Ectodermal cell (in vitro differentiated cells): ENCODE results near the gene AIRE.

Experiments
- H3K27ac ChIP-seq: 2 replicates; pipeline ENCODE4 v1.7.0; 2013; ENCODE audit warnings: mild to moderate bottlenecking, low read depth, low read length; ENCODE audit not compliant: insufficient read depth, poor library complexity, severe bottlenecking
- H3K27me3 ChIP-seq: 2 replicates; pipeline ENCODE4 v1.7.0; 2013; ENCODE audit warnings: mild to moderate bottlenecking, low read length; ENCODE audit not compliant: insufficient read depth, control insufficient read depth, poor library complexity, severe bottlenecking
- H3K36me3 ChIP-seq: one replicate; pipeline ENCODE4 v1.7.0; 2013; ENCODE audit warnings: low read length; ENCODE audit not compliant: control insufficient read depth, insufficient read depth
- H3K4me1 ChIP-seq: one replicate; pipeline ENCODE4 v1.7.0; 2013; ENCODE audit warnings: low read length; ENCODE audit not compliant: control insufficient read depth, insufficient read depth
- H3K4me3 ChIP-seq: 2 replicates; pipeline ENCODE4 v1.7.0; 2013; ENCODE audit warnings: low read depth, low read length, control low read depth; ENCODE audit not compliant: insufficient read depth
- H3K9me3 ChIP-seq: 2 replicates; pipeline ENCODE4 v1.7.0; 2013; ENCODE audit warnings: mild to moderate bottlenecking, low read length, moderate library complexity; ENCODE audit not compliant: control insufficient read depth
- WGBS, 2 experiments: methylation state at CpG; one replicate each; pipeline ENCODE4 v1.1.7; 2013; ENCODE audit warnings: missing lambda C conversion rate in 2 of 2; 5-methylcytosine and 5-hydroxymethylcytosine counted together

The AIRE gene

DNA sequence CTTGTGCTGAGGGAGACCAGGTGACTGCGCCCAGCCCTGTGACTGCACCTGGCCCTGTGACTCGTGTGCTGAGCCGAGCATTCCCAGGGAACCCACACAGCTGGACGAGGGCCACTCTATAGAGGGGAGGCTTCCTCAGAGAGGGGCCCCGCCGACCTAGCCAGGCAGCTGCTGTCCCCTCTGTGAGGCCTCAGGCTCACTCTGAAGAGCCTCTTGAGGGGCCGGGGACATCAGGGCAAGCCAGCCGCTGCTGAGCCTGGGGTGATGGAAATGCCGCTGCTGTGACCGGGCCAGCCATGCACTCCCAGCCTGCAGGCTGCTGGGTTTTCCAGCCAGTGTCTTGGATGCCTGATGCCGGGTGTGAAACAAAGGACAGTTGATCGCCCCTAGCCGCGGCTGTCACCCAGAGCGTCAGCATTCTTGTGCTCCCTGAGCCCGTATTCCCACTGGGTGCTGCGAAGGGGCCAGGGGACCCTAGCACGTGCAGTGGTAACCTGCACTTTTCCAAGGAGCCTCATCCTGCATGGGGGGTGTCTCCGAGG lies 31.6 kb downstream of the AIRE start:
- H3K27me3 ChIP-seq = no peaks in the 10 kb centered on the region
- H3K9me3 ChIP-seq = no peaks in the 10 kb centered on the region
- whole genome bisulfite sequencing, 2 experiments = 94 to 95% methylated on average over 19 of the region's 19 CpGs
- peaks cover 11% of the 10 kb centered on the region for H3K36me3 ChIP-seq
- no peak overlapping the region for H3K27ac ChIP-seq
- H3K4me1 ChIP-seq = no peaks in the 10 kb centered on the region
- no peak overlapping the region for H3K4me3 ChIP-seq

DNA sequence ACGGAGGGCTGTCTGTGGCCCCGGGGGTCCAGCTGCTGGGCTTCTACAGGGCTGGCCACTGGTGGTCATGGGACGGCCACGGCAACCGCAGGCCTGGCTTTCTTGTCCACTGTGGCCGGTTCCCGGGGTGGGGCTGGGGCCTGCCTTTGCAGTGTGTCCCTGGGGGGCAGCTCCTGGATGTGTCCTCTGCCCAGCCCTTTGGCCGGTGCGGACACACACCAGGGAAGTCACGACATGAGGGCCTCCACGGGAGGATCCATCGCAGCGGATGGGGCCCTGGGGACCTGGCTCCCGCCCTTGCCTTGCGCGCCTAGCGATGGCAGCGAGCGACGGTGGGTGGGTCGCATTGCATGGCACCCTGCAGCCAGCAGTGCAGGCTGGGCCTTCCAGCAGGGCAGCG lies 32.2 kb downstream of the AIRE start:
- WGBS, 2 experiments = 97% methylated on average over 22 of the region's 22 CpGs
- no peak overlapping the region for H3K27ac ChIP-seq
- H3K9me3 ChIP-seq = no peaks in the 10 kb centered on the region
- no peak overlapping the region for H3K4me3 ChIP-seq
- H3K27me3 ChIP-seq = no peaks in the 10 kb centered on the region
- H3K36me3 ChIP-seq = peaks cover 11% of the 10 kb centered on the region
- no peaks in the 10 kb centered on the region for H3K4me1 ChIP-seq

DNA sequence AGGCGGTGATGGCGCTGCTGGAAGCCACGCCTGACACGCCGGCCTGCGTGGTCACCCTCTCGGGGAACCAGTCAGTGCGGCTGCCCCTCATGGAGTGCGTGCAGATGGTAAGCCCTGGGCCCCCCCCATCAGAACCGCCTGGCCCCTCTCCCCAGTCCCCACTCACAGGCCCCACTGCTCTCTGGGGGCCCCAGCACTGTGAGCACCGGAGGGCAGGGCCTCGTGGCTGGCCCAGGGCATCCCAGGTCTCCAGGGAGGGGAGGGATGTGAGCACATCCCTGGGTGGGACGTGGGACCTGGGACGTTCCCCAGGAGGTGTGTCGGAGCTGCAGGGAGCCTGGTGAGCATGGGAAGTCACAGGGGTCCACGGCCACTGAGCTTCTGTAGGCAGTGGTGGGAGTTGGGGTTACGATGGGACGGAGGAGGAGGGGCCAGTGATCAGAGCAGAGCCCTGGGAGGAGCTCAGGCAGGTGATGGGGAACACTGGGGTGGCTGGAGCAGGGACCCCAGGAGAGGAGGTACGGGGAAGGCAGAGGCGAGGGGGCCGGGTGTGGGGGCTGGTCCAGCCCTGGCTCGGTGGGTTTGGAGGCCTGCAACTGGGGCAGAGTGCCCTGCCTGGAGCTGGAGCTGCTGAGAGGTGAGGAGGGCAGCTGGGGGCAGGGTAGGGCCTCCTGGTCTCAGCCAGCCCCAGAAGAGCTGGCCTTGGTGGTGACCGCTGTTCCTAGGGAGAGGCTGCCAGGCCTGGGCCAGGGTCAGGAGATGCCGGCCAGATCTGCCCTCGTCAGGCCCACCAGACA lies 33.0 kb downstream of the AIRE start:
- Histone ChIP-seq H3K27me3 (no peaks in the 10 kb centered on the region), H3K36me3 (peaks cover 3% of the 10 kb centered on the region), H3K4me3 (no peak overlapping the region), H3K4me1 (no peaks in the 10 kb centered on the region), H3K9me3 (no peaks in the 10 kb centered on the region), H3K27ac (no peak overlapping the region)
- WGBS, 2 experiments = 95 to 96% methylated on average over 25 of the region's 25 CpGs

DNA sequence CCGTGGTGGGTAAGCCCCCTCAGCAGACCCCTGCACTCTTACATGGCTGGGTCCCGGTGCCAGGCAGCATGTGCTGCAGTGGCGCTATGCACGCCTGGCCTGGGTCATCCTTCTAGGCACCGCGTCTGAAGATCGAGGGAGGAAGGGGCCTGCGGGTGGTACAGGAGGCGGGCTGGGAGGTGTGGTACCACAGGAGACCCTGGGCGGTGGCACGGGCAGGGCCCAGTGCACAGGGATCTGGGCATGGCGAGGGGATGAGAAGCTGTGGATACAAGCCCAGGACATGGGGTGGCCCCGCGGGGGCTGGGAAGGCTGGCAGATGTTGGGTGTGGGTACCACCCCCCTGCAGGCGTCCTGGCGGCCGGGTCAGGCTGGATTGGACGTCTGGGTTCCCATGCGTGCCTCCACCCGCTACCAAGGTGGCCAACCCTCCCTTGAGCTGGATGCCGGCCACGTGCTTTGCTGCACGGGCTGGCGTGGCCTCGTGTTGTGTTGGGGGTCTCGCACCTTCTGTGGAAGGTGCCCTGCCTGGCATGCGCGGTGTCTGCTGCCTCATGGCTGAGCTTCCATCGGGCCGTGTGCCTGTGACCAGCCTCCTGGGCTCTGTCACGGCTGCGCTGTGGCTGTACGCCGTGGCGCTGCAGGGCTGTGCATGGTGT lies 33.9 kb downstream of the AIRE start:
- Histone ChIP-seq H3K36me3 (no peaks in the 10 kb centered on the region), H3K27ac (no peak overlapping the region), H3K27me3 (no peaks in the 10 kb centered on the region), H3K4me3 (no peak overlapping the region), H3K4me1 (no peaks in the 10 kb centered on the region), H3K9me3 (no peaks in the 10 kb centered on the region)
- 96 to 97% methylated on average over 35 of the region's 35 CpGs for WGBS, 2 experiments

DNA sequence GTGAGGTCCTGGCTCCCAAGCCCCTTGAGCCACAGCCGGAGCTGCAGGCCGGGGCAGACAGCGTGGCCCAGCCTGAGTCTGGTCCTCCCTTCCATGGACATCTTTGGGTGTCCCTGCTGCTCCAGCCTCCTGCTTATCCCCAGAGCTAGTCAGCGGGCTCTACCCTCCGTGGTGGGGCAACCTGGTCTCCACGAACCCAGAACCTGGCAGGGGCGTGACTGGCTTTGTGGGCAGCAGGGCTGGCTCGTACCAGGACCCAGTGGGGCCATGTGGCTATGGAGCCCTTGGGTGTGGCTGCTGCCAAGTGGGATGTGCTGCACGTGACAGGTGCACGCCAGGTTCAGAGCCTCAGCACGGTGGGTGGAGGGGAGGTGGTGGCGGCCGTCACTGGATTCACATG lies 35.2 kb downstream of the AIRE start:
- H3K27me3 ChIP-seq = no peaks in the 10 kb centered on the region
- H3K4me1 ChIP-seq = no peaks in the 10 kb centered on the region
- H3K4me3 ChIP-seq = no peak overlapping the region
- 95 to 96% methylated on average over 13 of the region's 13 CpGs for WGBS, 2 experiments
- no peaks in the 10 kb centered on the region for H3K9me3 ChIP-seq
- H3K36me3 ChIP-seq = peaks cover 2% of the 10 kb centered on the region
- no peak overlapping the region for H3K27ac ChIP-seq

DNA sequence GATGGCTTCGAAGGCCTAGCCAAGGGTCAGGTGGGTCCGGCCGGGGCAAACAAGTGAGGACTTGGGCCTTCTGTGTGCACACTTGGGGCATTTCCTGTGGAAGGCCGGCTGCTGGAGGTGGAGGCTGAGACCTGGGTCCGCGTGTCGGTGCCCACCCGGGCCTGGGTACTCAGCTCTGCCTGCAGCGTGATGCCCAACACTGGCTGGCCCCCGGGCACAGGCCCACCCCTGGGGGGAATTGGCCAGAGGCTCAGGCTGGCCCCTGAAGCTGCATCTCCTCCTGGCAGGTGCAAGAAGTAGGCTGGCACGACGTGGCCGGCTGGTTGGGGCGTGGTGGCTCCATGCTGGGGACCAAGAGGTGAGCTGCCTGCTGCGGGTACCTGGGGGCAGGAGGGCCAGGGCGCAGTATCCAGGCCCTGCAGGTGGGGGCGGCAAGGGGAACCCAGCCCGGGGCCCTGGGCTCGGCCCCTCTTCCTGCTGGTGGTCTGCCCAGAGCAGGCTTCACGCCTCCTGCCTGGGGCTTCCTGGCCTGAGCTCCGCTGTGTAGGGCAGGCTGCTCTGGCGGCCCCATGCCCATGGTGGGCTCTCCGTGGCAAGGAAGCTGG lies 36.3 kb downstream of the AIRE start:
- Histone ChIP-seq H3K27ac (no peak overlapping the region), H3K27me3 (no peaks in the 10 kb centered on the region), H3K9me3 (no peaks in the 10 kb centered on the region), H3K4me3 (no peak overlapping the region), H3K4me1 (no peaks in the 10 kb centered on the region), H3K36me3 (peaks cover 4% of the 10 kb centered on the region)
- 95% methylated on average over 23 of the region's 23 CpGs for WGBS, 2 experiments

DNA sequence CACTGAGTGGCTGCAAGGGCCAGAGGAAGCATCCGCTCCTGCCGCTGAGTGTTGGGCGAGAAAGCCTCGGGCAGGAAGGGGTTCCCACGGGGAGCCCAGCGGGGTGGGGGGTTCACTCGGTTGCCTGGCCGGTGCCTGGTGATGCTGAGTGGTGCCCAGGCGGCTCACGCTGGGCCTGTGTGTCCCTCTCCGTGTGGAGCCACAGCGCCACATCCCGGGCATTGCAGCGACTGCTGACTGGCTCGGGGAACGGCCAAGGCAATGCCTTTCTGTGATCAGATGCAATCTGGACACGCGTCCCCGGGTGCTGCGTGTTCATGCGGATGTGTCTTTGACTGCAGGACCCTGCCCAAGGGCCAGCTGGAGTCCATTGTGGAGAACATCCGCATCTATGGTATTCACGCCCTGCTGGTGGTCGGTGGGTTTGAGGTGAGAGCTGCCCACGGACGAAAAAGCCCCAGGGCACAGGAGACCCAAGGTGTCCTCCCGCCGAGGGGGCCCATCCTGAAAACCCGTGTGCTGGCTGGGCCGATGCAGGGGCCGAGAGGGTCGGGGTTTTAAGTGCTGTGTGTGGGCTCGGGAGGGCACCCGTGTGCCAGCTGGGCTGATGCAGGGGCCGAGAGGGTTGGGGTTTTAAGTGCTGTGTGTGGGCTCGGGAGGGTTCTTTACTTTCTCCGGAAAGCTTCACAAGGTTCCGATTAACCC lies 37.1 kb downstream of the AIRE start:
- H3K9me3 ChIP-seq = no peaks in the 10 kb centered on the region
- WGBS, 2 experiments = 94 to 95% methylated on average over 38 of the region's 38 CpGs

DNA sequence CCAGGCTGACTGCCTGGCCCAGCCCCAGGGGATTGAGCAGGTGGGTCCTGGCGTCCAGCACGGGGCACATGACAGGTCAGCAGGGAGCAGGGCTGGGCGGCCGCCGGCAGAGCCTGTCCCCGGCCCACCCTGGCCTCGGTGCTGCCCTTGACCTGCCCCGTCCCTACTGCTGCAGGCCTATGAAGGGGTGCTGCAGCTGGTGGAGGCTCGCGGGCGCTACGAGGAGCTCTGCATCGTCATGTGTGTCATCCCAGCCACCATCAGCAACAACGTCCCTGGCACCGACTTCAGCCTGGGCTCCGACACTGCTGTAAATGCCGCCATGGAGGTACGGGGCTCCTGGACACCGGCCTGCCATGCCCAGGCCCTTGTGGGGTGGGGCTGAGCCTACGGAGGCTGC lies 37.9 kb downstream of the AIRE start:
- Histone ChIP-seq H3K36me3 (peaks cover 4% of the 10 kb centered on the region), H3K27me3 (no peaks in the 10 kb centered on the region), H3K4me1 (no peaks in the 10 kb centered on the region), H3K9me3 (no peaks in the 10 kb centered on the region), H3K27ac (no peak overlapping the region), H3K4me3 (no peak overlapping the region)
- 91% methylated on average over 20 of the region's 20 CpGs for WGBS, 2 experiments

More for the DNA sequence above, 37.1 kb downstream of the AIRE start:
- H3K36me3 ChIP-seq = peaks cover 4% of the 10 kb centered on the region
- no peak overlapping the region for H3K27ac ChIP-seq
- H3K4me3 ChIP-seq = no peak overlapping the region
- no peaks in the 10 kb centered on the region for H3K27me3 ChIP-seq
- H3K4me1 ChIP-seq = no peaks in the 10 kb centered on the region

DNA sequence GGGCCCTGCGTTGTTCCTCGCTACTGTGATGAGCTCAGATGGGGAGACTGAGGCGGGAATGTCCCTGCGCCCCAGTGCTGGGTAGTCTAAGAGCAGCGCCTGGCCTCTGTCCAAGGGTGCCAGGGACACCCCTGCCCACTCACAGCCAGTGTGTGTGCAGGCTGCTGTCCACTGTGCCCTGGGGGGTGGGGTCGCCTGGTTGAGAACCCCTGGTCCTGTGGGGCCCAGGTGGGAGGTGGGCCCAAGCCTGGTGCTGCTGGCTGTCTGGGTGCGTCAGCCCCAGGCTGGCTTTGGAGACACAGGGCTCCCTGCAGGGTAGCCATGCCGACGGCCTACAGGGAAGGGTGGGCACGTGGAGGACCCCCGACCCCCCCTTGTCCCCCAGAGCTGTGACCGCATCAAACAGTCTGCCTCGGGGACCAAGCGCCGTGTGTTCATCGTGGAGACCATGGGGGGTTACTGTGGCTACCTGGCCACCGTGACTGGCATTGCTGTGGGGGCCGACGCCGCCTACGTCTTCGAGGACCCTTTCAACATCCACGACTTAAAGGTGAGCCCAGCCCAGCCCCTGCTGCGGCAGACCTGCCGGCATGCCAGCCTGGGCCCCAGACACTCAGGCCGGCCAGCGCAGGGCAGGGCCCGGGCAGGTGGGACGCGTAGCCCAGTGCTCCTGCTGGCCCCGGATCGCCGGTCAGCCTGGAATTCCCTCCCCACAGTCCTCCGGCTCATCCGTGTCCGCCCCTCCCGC lies 38.6 kb downstream of the AIRE start:
- Histone ChIP-seq H3K27ac (no peak overlapping the region), H3K4me3 (no peak overlapping the region)
- 95 to 96% methylated on average over 37 of the region's 37 CpGs for WGBS, 2 experiments

More for the DNA sequence above, 38.6 kb downstream of the AIRE start:
- no peaks in the 10 kb centered on the region for H3K27me3 ChIP-seq
- H3K36me3 ChIP-seq = peaks cover 4% of the 10 kb centered on the region
- no peaks in the 10 kb centered on the region for H3K4me1 ChIP-seq
- H3K9me3 ChIP-seq = no peaks in the 10 kb centered on the region
